Astrocyte (in vitro differentiated cells and primary cell): ENCODE measurements around the gene CDK16. TPM values are rescaled to one million over a fixed set of nuclear protein-coding genes. Genes with fewer than 3 reads are reported as not detected.

Experiments used
- DNase-seq: peaks from one replicate; pipeline ENCODE4 v3.0.0-alpha.2; 2010; ENCODE audit warnings: low read depth
- FAIRE-seq: peaks from 2 replicates; lab custom pipeline; 2011; peaks lifted over from hg19 to GRCh38; lab: Jason Lieb, UNC
- H2AFZ ChIP-seq: 2 replicates; pipeline ENCODE4 v1.6.0; 2012; ENCODE audit warnings: low read depth, low read length, inconsistent platforms
- H3K27ac ChIP-seq: 2 replicates; pipeline ENCODE4 v1.5.1; 2011; ENCODE audit warnings: low read depth, low read length, inconsistent platforms
- H3K27me3 ChIP-seq: 2 replicates; pipeline ENCODE4 v1.6.0; 2011; ENCODE audit warnings: low read length, inconsistent platforms; ENCODE audit not compliant: insufficient read depth
- H3K36me3 ChIP-seq: 2 replicates; pipeline ENCODE4 v1.5.1; 2011; ENCODE audit warnings: low read length, inconsistent platforms; ENCODE audit not compliant: insufficient read depth
- H3K4me1 ChIP-seq: 2 replicates; pipeline ENCODE4 v1.5.1; 2011; ENCODE audit warnings: low read length, inconsistent platforms; ENCODE audit not compliant: insufficient read depth
- H3K4me2 ChIP-seq: 2 replicates; pipeline ENCODE4 v1.6.0; 2012; ENCODE audit warnings: low read length, inconsistent platforms
- H3K4me3 ChIP-seq: 2 replicates; pipeline ENCODE4 v1.5.1; 2011; ENCODE audit warnings: low read depth, mild to moderate bottlenecking, low read length, inconsistent platforms; ENCODE audit not compliant: insufficient read depth
- H3K79me2 ChIP-seq: 2 replicates; pipeline ENCODE4 v1.6.0; 2012; ENCODE audit warnings: mild to moderate bottlenecking, low read length, inconsistent platforms; ENCODE audit not compliant: insufficient read depth
- H3K9ac ChIP-seq: 2 replicates; pipeline ENCODE4 v1.6.0; 2012; ENCODE audit warnings: mild to moderate bottlenecking, low read length, inconsistent platforms
- H3K9me3 ChIP-seq: 2 replicates; pipeline ENCODE4 v1.5.1; 2012; ENCODE audit warnings: low read depth, mild to moderate bottlenecking, low read length, inconsistent platforms; ENCODE audit not compliant: insufficient read depth
- H4K20me1 ChIP-seq: 2 replicates; pipeline ENCODE4 v1.6.0; 2012; ENCODE audit warnings: low read length, inconsistent platforms; ENCODE audit not compliant: insufficient read depth
- H3K27ac Mint-ChIP-seq: one replicate; pipeline ENCODE4 v1.8.0; 2021; ENCODE audit warnings: mild to moderate bottlenecking, mixed read lengths; ENCODE audit not compliant: unreplicated experiment
- H3K27me3 Mint-ChIP-seq: one replicate; pipeline ENCODE4 v1.8.0; 2021; ENCODE audit warnings: low read depth, mixed read lengths; ENCODE audit not compliant: unreplicated experiment
- H3K36me3 Mint-ChIP-seq: one replicate; pipeline ENCODE4 v1.8.0; 2021; ENCODE audit warnings: low read depth, mixed read lengths; ENCODE audit not compliant: unreplicated experiment
- H3K4me1 Mint-ChIP-seq: one replicate; pipeline ENCODE4 v1.8.0; 2021; ENCODE audit warnings: low read depth, mixed read lengths; ENCODE audit not compliant: unreplicated experiment
- H3K4me3 Mint-ChIP-seq: one replicate; pipeline ENCODE4 v1.8.0; 2021; ENCODE audit warnings: mild to moderate bottlenecking, moderate library complexity, mixed read lengths; ENCODE audit not compliant: unreplicated experiment
- H3K9me3 Mint-ChIP-seq: one replicate; pipeline ENCODE4 v1.8.0; 2021; ENCODE audit warnings: mild to moderate bottlenecking, mixed read lengths; ENCODE audit not compliant: unreplicated experiment
- CTCF ChIP-seq: IDR thresholded peaks from 2 replicates; pipeline ENCODE4 v1.5.1; 2011; ENCODE audit warnings: low read depth, mild to moderate bottlenecking, inconsistent platforms, low read length, moderate library complexity; ENCODE audit not compliant: insufficient read depth
- EZH2 ChIP-seq: IDR thresholded peaks from 2 replicates; pipeline ENCODE4 v1.6.1; 2012; ENCODE audit warnings: mild to moderate bottlenecking, low read length, inconsistent platforms; ENCODE audit not compliant: insufficient read depth
- total RNA-seq: library from RNA; stranded (reverse); gene quantifications from 2 replicates; pipeline ENCODE4 v1.2.1, GENCODE V29; 2021

CDK16 gene
- total RNA-seq, 1 donor from 2014 or later: 128 TPM

GRCh38 chrX:47239199-47239598, 20.7 kb downstream of the CDK16 start:
- peaks cover 13% of the 10 kb centered on the region for H3K36me3 Mint-ChIP-seq
- Histone ChIP-seq H3K4me2 (no peak overlapping the region), H4K20me1 (peaks cover 18% of the 10 kb centered on the region), H3K79me2 (peaks cover 57% of the 10 kb centered on the region), H3K36me3 (peaks cover 5% of the 10 kb centered on the region), H3K9ac (no peak overlapping the region), H3K27me3 (no peaks in the 10 kb centered on the region), H3K4me1 (peaks cover 4% of the 10 kb centered on the region), H2AFZ (no peak overlapping the region), H3K27ac (no peak overlapping the region), H3K9me3 (no peaks in the 10 kb centered on the region), H3K4me3 (no peak overlapping the region)
- no peak overlapping the region for H3K27ac Mint-ChIP-seq
- TF ChIP-seq EZH2: no peak
- no peak for TF ChIP-seq CTCF
- H3K27me3 Mint-ChIP-seq: no peaks in the 10 kb centered on the region
- DNase-seq: no peak
- no peak for FAIRE-seq
- H3K9me3 Mint-ChIP-seq: no peaks in the 10 kb centered on the region
- H3K4me1 Mint-ChIP-seq: no peaks in the 10 kb centered on the region
- H3K4me3 Mint-ChIP-seq: no peak overlapping the region

GRCh38 chrX:47239898-47240545, 21.5 kb downstream of the CDK16 start:
- Histone ChIP-seq H2AFZ (no peak overlapping the region), H3K27me3 (no peaks in the 10 kb centered on the region), H3K4me3 (no peak overlapping the region), H3K4me1 (peaks cover 4% of the 10 kb centered on the region), H3K9me3 (no peaks in the 10 kb centered on the region), H3K79me2 (peaks cover 49% of the 10 kb centered on the region), H3K36me3 (peaks cover 5% of the 10 kb centered on the region), H3K27ac (no peak overlapping the region), H3K4me2 (no peak overlapping the region), H4K20me1 (peaks cover 18% of the 10 kb centered on the region), H3K9ac (no peak overlapping the region)
- DNase-seq: no peak
- Mint-ChIP-seq H3K9me3 (no peaks in the 10 kb centered on the region), H3K4me1 (no peaks in the 10 kb centered on the region), H3K36me3 (peaks cover 13% of the 10 kb centered on the region), H3K27ac (no peak overlapping the region), H3K4me3 (no peak overlapping the region), H3K27me3 (no peaks in the 10 kb centered on the region)
- FAIRE-seq: peak; percentile 5
- no peak for TF ChIP-seq EZH2
- no peak for TF ChIP-seq CTCF

GRCh38 chrX:47240619-47241018, 22.1 kb downstream of the CDK16 start:
- no peak for TF ChIP-seq CTCF
- TF ChIP-seq EZH2: no peak
- no peak overlapping the region for H2AFZ ChIP-seq

More at GRCh38 chrX:47240619-47241018, 22.1 kb downstream of the CDK16 start:
- Histone ChIP-seq H3K4me1 (peaks cover 3% of the 10 kb centered on the region), H3K4me2 (no peak overlapping the region), H4K20me1 (peaks cover 18% of the 10 kb centered on the region), H3K9me3 (no peaks in the 10 kb centered on the region), H3K4me3 (no peak overlapping the region), H3K27me3 (no peaks in the 10 kb centered on the region), H3K9ac (no peak overlapping the region), H3K36me3 (peaks cover 5% of the 10 kb centered on the region), H3K79me2 (peaks cover 43% of the 10 kb centered on the region), H3K27ac (no peak overlapping the region)
- Mint-ChIP-seq H3K36me3 (peaks cover 13% of the 10 kb centered on the region), H3K9me3 (no peaks in the 10 kb centered on the region), H3K27me3 (no peaks in the 10 kb centered on the region), H3K27ac (no peak overlapping the region), H3K4me3 (no peak overlapping the region), H3K4me1 (no peaks in the 10 kb centered on the region)
- FAIRE-seq (no peak), DNase-seq (no peak)
